ENCODE data around the gene ASNS.
A peak's percentile ranks its signal among the peaks of the same experiment; 100 is the strongest.

Gene ASNS

GRCh38 chr7:97842006-97842405 lies 30.2 kb downstream of the ASNS start:
- no peak for DNase-seq

- DNase-seq: peak; percentile 76
Observed at GRCh38 chr7:97835296-97836138, 36.7 kb downstream of the ASNS start.

GRCh38 chr7:97819161-97819560 lies 53.0 kb downstream of the ASNS start:
- DNase-seq: no peak

GRCh38 chr7:97818066-97818663 lies 54.0 kb downstream of the ASNS start:
- no peak for DNase-seq

All from activated CD8-positive, alpha-beta memory T cell treated with anti-CD3 and anti-CD28 coated beads, Interleukin-2, amount 50 U/mL, for 48 hours (primary cell).